RWPE2 (cell line): ENCODE results near the gene CCDC171.

ENCODE experiments used
- ATAC-seq: fragments of 200-7000 bp; cut with Tn5 transposase; 3 replicates; pipeline ENCODE4 v1.9.1; 2021; ENCODE audit warnings: low read depth
- DNase-seq: peaks from one replicate; pipeline ENCODE4 v3.0.0-alpha.2; 2020; ENCODE audit warnings: low spot score
- H3K27ac ChIP-seq: fragments of 450-650 bp; 2 replicates; pipeline ENCODE4 v1.5.1; 2017; ENCODE audit warnings: mild to moderate bottlenecking; ENCODE audit not compliant: poor library complexity, severe bottlenecking
- H3K27me3 ChIP-seq: fragments of 250-450 bp; sonication (Bioruptor Pico); 2 replicates; pipeline ENCODE4 v1.5.1; 2021; ENCODE audit warnings: mild to moderate bottlenecking, moderate library complexity; ENCODE audit not compliant: insufficient read depth, poor library complexity, severe bottlenecking
- H3K36me3 ChIP-seq: fragments of 250-450 bp; sonication (Bioruptor Pico); 2 replicates; pipeline ENCODE4 v1.5.1; 2020; ENCODE audit warnings: low read depth, mild to moderate bottlenecking, moderate library complexity
- H3K4me1 ChIP-seq: fragments of 250-450 bp; sonication (Bioruptor Pico); 2 replicates; pipeline ENCODE4 v1.5.1; 2021; ENCODE audit warnings: mild to moderate bottlenecking, moderate library complexity; ENCODE audit not compliant: insufficient read depth, poor library complexity, severe bottlenecking
- H3K4me3 ChIP-seq: fragments of 250-450 bp; sonication (Bioruptor Pico); 2 replicates; pipeline ENCODE4 v1.5.1; 2021; ENCODE audit warnings: mild to moderate bottlenecking, moderate library complexity; ENCODE audit not compliant: severe bottlenecking
- H3K9me3 ChIP-seq: fragments of 250-450 bp; sonication (Bioruptor Pico); 2 replicates; pipeline ENCODE4 v1.5.1; 2021; ENCODE audit warnings: mild to moderate bottlenecking, moderate library complexity; ENCODE audit not compliant: severe bottlenecking
- TF ChIP-seq, protein P1 (sequence below): fragments of 450-650 bp; IDR thresholded peaks from one replicate; pipeline ENCODE4 v1.5.1; 2017; ENCODE audit warnings: mild to moderate bottlenecking, moderate library complexity; ENCODE audit not compliant: poor library complexity, severe bottlenecking

The CCDC171 gene

GRCh38 chr9:15720861-15721260 lies 168.0 kb downstream of the CCDC171 start:
- no peaks in the 10 kb centered on the region for H3K9me3 ChIP-seq
- TF ChIP-seq, protein P1, sequence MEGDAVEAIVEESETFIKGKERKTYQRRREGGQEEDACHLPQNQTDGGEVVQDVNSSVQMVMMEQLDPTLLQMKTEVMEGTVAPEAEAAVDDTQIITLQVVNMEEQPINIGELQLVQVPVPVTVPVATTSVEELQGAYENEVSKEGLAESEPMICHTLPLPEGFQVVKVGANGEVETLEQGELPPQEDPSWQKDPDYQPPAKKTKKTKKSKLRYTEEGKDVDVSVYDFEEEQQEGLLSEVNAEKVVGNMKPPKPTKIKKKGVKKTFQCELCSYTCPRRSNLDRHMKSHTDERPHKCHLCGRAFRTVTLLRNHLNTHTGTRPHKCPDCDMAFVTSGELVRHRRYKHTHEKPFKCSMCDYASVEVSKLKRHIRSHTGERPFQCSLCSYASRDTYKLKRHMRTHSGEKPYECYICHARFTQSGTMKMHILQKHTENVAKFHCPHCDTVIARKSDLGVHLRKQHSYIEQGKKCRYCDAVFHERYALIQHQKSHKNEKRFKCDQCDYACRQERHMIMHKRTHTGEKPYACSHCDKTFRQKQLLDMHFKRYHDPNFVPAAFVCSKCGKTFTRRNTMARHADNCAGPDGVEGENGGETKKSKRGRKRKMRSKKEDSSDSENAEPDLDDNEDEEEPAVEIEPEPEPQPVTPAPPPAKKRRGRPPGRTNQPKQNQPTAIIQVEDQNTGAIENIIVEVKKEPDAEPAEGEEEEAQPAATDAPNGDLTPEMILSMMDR = no peak
- ATAC-seq = no peak
- no peaks in the 10 kb centered on the region; the same call in 1 of the 2 replicates for H3K36me3 ChIP-seq
- no peaks in the 10 kb centered on the region for H3K27me3 ChIP-seq
- peaks cover 13% of the 10 kb centered on the region for H3K4me1 ChIP-seq
- H3K27ac ChIP-seq = no peak overlapping the region
- DNase-seq = no peak
- H3K4me3 ChIP-seq = no peak overlapping the region

- H3K9me3 ChIP-seq = no peaks in the 10 kb centered on the region
- no peaks in the 10 kb centered on the region for H3K27me3 ChIP-seq
- DNase-seq = no peak
- no peak overlapping the region for H3K27ac ChIP-seq
- no peak for ATAC-seq
- TF ChIP-seq, protein P1 = no peak
- H3K4me3 ChIP-seq = no peak overlapping the region
- H3K36me3 ChIP-seq = no peaks in the 10 kb centered on the region; the same call in 1 of the 2 replicates
- H3K4me1 ChIP-seq = peaks cover 13% of the 10 kb centered on the region
Observed at GRCh38 chr9:15722888-15723287, 170.0 kb downstream of the CCDC171 start.

GRCh38 chr9:15724016-15724415 lies 171.2 kb downstream of the CCDC171 start:
- peaks cover 13% of the 10 kb centered on the region for H3K4me1 ChIP-seq
- H3K9me3 ChIP-seq = no peaks in the 10 kb centered on the region
- no peaks in the 10 kb centered on the region for H3K27me3 ChIP-seq
- no peak overlapping the region for H3K4me3 ChIP-seq
- TF ChIP-seq, protein P1 = no peak
- no peaks in the 10 kb centered on the region; the same call in 1 of the 2 replicates for H3K36me3 ChIP-seq
- no peak for DNase-seq
- H3K27ac ChIP-seq = no peak overlapping the region
- ATAC-seq = peak; percentile 85

DNA sequence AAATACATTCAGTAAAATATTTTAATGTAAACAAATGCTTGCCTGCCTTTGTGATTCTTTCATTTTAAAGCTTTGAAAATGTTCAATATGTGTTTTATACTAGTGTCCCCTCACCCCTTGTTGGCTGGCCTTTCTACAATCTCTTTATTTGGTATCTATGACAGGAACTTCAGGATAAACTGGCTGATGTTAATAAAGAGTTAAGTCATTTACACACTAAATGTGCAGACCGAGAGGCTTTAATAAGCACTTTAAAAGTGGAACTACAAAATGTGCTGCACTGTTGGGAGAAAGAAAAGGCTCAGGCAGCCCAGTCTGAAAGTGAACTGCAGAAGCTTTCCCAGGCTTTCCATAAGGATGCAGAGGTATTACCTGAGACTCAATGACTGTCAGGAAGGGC lies 171.8 kb downstream of the CCDC171 start:
- DNase-seq = no peak
- no peaks in the 10 kb centered on the region; the same call in 1 of the 2 replicates for H3K36me3 ChIP-seq
- no peaks in the 10 kb centered on the region for H3K9me3 ChIP-seq
- H3K27ac ChIP-seq = no peak overlapping the region
- no peak overlapping the region for H3K4me3 ChIP-seq
- no peaks in the 10 kb centered on the region for H3K27me3 ChIP-seq
- TF ChIP-seq, protein P1 = no peak
- H3K4me1 ChIP-seq = peaks cover 13% of the 10 kb centered on the region
- ATAC-seq = no peak

DNA sequence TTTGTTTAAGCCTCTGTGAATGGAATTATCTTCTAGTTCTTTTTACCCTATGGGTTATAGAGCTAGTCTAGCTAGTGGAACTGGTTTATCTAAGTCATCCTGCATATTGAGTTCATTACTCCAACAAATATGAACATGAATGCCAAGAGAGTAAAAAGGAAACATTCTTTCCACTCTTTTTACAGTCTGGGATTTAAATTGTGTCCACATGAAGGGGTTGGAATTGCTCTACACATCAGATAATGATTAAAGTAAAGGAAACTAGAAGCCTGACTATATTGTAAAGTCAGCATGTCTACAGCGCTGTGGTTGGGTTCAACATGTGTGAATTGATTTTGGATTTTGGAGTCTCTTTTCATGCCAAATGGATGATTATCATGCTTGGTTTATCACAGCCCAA lies 173.1 kb downstream of the CCDC171 start:
- Histone ChIP-seq H3K27me3 (no peaks in the 10 kb centered on the region), H3K36me3 (no peaks in the 10 kb centered on the region; the same call in 1 of the 2 replicates), H3K4me1 (peaks cover 13% of the 10 kb centered on the region), H3K27ac (no peak overlapping the region), H3K4me3 (no peak overlapping the region), H3K9me3 (no peaks in the 10 kb centered on the region)
- DNase-seq (no peak), ATAC-seq (no peak)
- TF ChIP-seq, protein P1 = no peak
